Neuronal stem cell (in vitro differentiated cells): ENCODE measurements around the gene USP32.
"Not testable (repeated sequence)": the region's sequence is repeated elsewhere in the genome, so short reads cannot be mapped to it uniquely, and the experiment has no call there.

Experiments used
- DNase-seq: peaks from one replicate; pipeline ENCODE4 v3.0.0-alpha.2; 2013; ENCODE audit warnings: low spot score
- H2AFZ ChIP-seq: one replicate; pipeline ENCODE4 v1.6.1; 2013; ENCODE audit warnings: mild to moderate bottlenecking, low read length, inconsistent platforms
- H2AK5ac ChIP-seq: 2 replicates; pipeline ENCODE4 v1.6.1; 2013; ENCODE audit warnings: low read depth, mild to moderate bottlenecking, inconsistent platforms, low read length, moderate library complexity, mixed read lengths
- H2BK120ac ChIP-seq: 2 replicates; pipeline ENCODE4 v1.6.1; 2013; ENCODE audit warnings: low read depth, mild to moderate bottlenecking, inconsistent platforms, low read length, moderate library complexity, mixed read lengths
- H2BK12ac ChIP-seq: one replicate; pipeline ENCODE4 v1.6.1; 2013; ENCODE audit warnings: low read length, inconsistent platforms
- H2BK15ac ChIP-seq: 2 replicates; pipeline ENCODE4 v1.6.1; 2013; ENCODE audit warnings: mild to moderate bottlenecking, low read length, inconsistent platforms, mixed read lengths
- H2BK5ac ChIP-seq: one replicate; pipeline ENCODE4 v1.6.1; 2013; ENCODE audit warnings: inconsistent platforms, mild to moderate bottlenecking, low read length, moderate library complexity
- H3K14ac ChIP-seq: one replicate; pipeline ENCODE4 v1.6.1; 2013; ENCODE audit warnings: low read length, inconsistent platforms
- H3K18ac ChIP-seq: 2 replicates; pipeline ENCODE4 v1.6.1; 2013; ENCODE audit warnings: low read length, inconsistent platforms
- H3K23ac ChIP-seq: 2 replicates; pipeline ENCODE4 v1.6.1; 2013; ENCODE audit warnings: low read depth, mild to moderate bottlenecking, mixed read lengths, low read length, inconsistent platforms; ENCODE audit not compliant: poor library complexity
- H3K27ac ChIP-seq: replicated peaks from 3 replicates; pipeline ENCODE4 v1.5.1; 2013; ENCODE audit warnings: low read length, inconsistent platforms
- H3K27me3 ChIP-seq, 3 experiments: 2 replicates each; pipeline ENCODE4 v1.6.1; 2013; ENCODE audit warnings: low read length in 3 of 3, mild to moderate bottlenecking in 2 of 3, inconsistent platforms in 1 of 3, low read depth in 1 of 3, mixed read lengths in 1 of 3, moderate library complexity in 1 of 3; ENCODE audit not compliant: control insufficient read depth in 3 of 3, insufficient read depth in 3 of 3
- H3K36me3 ChIP-seq, 2 donors: replicated peaks in 1 of 2; 2 replicates each; pipeline ENCODE4 v1.6.1; 2013; ENCODE audit warnings: low read length in 2 of 2; ENCODE audit not compliant: control insufficient read depth in 2 of 2, insufficient read depth in 2 of 2
- H3K4ac ChIP-seq: 2 replicates; pipeline ENCODE4 v1.6.1; 2013; ENCODE audit warnings: inconsistent platforms, mild to moderate bottlenecking, low read length, moderate library complexity
- H3K4me1 ChIP-seq, 2 donors: 1 replicate in 1 of 2; 2 replicates in 1 of 2; pipeline ENCODE4 v1.6.1; 2013; ENCODE audit warnings: low read length in 2 of 2, low read depth in 1 of 2; ENCODE audit not compliant: control insufficient read depth in 2 of 2, insufficient read depth in 1 of 2
- H3K4me2 ChIP-seq: one replicate; pipeline ENCODE4 v1.6.1; 2013; ENCODE audit warnings: mild to moderate bottlenecking, low read length, inconsistent platforms; ENCODE audit not compliant: insufficient read depth, poor library complexity, severe bottlenecking
- H3K4me3 ChIP-seq, 2 donors: 2 replicates each; pipeline ENCODE4 v1.5.1; 2013; ENCODE audit warnings: low read length in 2 of 2, mild to moderate bottlenecking in 2 of 2, inconsistent platforms in 1 of 2, moderate library complexity in 1 of 2
- H3K79me1 ChIP-seq: one replicate; pipeline ENCODE4 v1.6.1; 2013; ENCODE audit warnings: low read depth, mild to moderate bottlenecking, inconsistent platforms, low read length, moderate library complexity
- H3K9ac ChIP-seq: one replicate; pipeline ENCODE4 v1.6.1; 2013; ENCODE audit warnings: mild to moderate bottlenecking, low read depth, low read length, inconsistent platforms; ENCODE audit not compliant: poor library complexity
- H3K9me3 ChIP-seq, 2 donors: replicated peaks in 1 of 2; 2 replicates each; pipeline versions ENCODE3 to v1.6.1; 2013; ENCODE audit warnings: low read length in 2 of 2, mild to moderate bottlenecking in 2 of 2, inconsistent platforms in 1 of 2, low read depth in 1 of 2, mixed read lengths in 1 of 2, moderate library complexity in 1 of 2; ENCODE audit not compliant: control insufficient read depth in 2 of 2, insufficient read depth in 1 of 2
- H4K8ac ChIP-seq: one replicate; pipeline ENCODE4 v1.6.1; 2013; ENCODE audit warnings: low read depth, mild to moderate bottlenecking, inconsistent platforms, low read length, moderate library complexity
- H4K91ac ChIP-seq: one replicate; pipeline ENCODE4 v1.6.1; 2013; ENCODE audit warnings: low read length, low read depth, mild to moderate bottlenecking, inconsistent platforms; ENCODE audit not compliant: poor library complexity
- WGBS, 2 donors: extraction: QIAGEN DNeasy Blood & Tissue Kit; methylation state at CpG; one replicate each; pipeline ENCODE4 v1.1.7; 2013; ENCODE audit warnings: missing lambda C conversion rate in 2 of 2, mixed read lengths in 1 of 2; ENCODE audit not compliant: insufficient read length in 2 of 2, insufficient replicate concordance in 1 of 2; ENCODE audit errors: extremely low coverage in 2 of 2; 5-methylcytosine and 5-hydroxymethylcytosine counted together

USP32 gene

DNA sequence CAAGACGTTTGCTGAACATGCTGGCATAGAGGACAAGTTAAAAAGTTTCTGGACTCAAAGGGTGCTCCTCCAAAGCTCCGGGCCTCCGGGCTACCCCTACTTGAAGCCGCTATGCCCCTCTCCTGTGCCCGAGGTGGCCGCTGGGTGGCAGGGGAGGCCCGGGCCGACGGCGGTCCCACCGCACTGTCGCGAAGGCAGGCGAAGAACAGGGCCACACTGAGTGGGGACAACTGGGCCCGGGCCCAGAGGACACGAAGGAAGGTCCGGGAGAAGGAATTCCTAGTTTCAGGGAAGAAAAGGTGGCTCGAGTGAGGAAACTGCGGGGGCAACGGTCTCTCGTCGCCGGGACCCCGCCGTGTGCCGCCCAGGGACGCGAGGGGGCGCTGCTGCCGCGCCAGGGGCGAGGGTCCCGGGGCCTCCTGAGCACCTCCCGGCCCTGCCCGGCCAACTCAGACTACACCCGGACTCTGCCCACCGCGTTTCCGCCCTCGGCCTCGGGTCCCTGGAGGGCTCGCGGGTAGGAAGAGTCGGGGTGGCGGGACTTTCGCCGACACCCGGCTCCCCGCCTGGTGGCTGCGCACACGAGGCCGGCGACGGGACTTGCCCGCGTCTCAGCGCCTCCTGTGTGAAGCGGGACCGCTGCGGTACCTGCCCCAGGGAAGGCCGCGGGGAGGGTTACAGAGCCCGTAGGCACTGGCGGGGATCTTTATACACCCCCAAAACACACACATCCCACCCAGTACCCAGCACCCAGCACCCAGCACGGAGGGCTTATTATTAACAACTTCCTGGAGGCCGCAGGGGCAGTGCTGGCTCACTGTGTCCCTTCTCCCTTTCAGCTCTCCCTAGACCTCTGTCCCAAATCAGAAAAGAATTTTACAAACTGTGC, 29.6 kb upstream of the USP32 start:
- Histone ChIP-seq H4K8ac (peak overlapping the region; percentile 82), H3K18ac (peak overlapping the region; percentile 97), H3K9me3 (no peaks in the 10 kb centered on the region), H3K14ac (peak overlapping the region; percentile 84), H2BK5ac (peak overlapping the region; percentile 53), H2AFZ (peak overlapping the region; percentile 91), H3K36me3 (no peaks in the 10 kb centered on the region), H3K27me3 (peaks cover 0 to 5% (median 2%) of the 10 kb centered on the region in 3 experiments), H3K23ac (peak overlapping the region; percentile 73), H3K4ac (no peak overlapping the region), H2BK12ac (peak overlapping the region; percentile 97), H2BK120ac (peak overlapping the region; percentile 72), H3K4me1 (peaks cover 3 to 5% of the 10 kb centered on the region in 2 donors), H3K27ac (peak overlapping the region; percentile 73), H2BK15ac (peak overlapping the region; percentile 98), H3K4me2 (peak overlapping the region; percentile 83), H3K4me3 (peak overlapping the region; percentile 34 to 81), H2AK5ac (peak overlapping the region; percentile 52), H3K9ac (peak overlapping the region; percentile 70), H3K79me1 (no peaks in the 10 kb centered on the region), H4K91ac (peak overlapping the region; percentile 72)
- peak; percentile 68 for DNase-seq
- WGBS, 2 donors, result no CpG with 5 or more reads among the region's 66 CpGs

DNA sequence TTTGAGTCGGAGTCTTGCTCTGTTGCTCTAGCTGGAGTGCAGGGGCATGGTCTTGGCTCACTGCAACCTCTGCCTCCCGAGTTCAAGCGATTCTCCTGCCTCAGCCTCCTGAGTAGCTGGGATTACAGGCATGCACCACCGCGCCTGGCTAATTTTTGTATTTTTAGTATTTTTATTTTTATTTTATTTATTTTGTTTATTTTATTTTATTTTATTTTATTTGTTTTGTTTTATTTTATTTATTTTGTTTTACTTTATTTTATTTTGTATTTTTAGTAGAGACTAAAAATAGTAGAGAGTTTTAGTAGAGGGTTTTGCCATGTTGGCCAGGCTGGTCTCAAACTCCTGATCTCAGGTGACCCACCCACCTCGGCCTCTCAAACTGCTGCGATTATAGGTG, 27.9 kb upstream of the USP32 start:
- H2BK15ac ChIP-seq, H3K4me3 ChIP-seq, H3K4me1 ChIP-seq, H2BK12ac ChIP-seq, DNase-seq, H3K27me3 ChIP-seq, H3K9me3 ChIP-seq, H4K8ac ChIP-seq, H3K79me1 ChIP-seq, H3K4me2 ChIP-seq, H3K23ac ChIP-seq, H3K14ac ChIP-seq, H2BK5ac ChIP-seq, H2AK5ac ChIP-seq, H3K18ac ChIP-seq, H3K27ac ChIP-seq, H3K36me3 ChIP-seq, H2BK120ac ChIP-seq, H2AFZ ChIP-seq, H3K4ac ChIP-seq, H4K91ac ChIP-seq, H3K9ac ChIP-seq: not testable (repeated sequence)
- WGBS, 2 donors, result no CpG with 5 or more reads among the region's 7 CpGs

DNA sequence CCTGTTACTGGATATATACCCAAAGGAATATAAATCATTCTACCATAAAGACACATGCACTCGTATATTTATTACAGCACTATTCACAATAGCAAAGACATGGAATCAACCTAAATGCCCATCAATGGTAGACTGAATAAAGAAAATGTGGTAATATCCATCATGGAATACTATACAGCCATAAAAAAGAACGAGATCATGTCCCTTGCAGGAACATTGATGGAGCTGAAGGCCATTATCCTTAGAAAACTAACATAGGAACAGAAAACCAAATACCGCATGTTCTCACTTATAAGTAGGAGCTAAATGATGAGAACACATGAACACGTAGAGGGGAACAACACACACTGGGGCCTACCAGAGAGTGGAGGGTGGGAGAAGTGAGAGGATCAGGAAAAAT, 27.1 kb upstream of the USP32 start:
- H3K79me1 ChIP-seq, H3K4me2 ChIP-seq, H2BK15ac ChIP-seq, H3K27me3 ChIP-seq, H2BK5ac ChIP-seq, H2AFZ ChIP-seq, DNase-seq, H2BK12ac ChIP-seq, H3K27ac ChIP-seq, H3K36me3 ChIP-seq, H3K4me1 ChIP-seq, H4K91ac ChIP-seq, H3K4ac ChIP-seq, H3K4me3 ChIP-seq, H3K18ac ChIP-seq, H4K8ac ChIP-seq, H3K9ac ChIP-seq, H3K14ac ChIP-seq, H3K23ac ChIP-seq, H2BK120ac ChIP-seq, H3K9me3 ChIP-seq, H2AK5ac ChIP-seq: not testable (repeated sequence)
- no CpG with 5 or more reads among the region's 4 CpGs for WGBS, 2 donors

DNA sequence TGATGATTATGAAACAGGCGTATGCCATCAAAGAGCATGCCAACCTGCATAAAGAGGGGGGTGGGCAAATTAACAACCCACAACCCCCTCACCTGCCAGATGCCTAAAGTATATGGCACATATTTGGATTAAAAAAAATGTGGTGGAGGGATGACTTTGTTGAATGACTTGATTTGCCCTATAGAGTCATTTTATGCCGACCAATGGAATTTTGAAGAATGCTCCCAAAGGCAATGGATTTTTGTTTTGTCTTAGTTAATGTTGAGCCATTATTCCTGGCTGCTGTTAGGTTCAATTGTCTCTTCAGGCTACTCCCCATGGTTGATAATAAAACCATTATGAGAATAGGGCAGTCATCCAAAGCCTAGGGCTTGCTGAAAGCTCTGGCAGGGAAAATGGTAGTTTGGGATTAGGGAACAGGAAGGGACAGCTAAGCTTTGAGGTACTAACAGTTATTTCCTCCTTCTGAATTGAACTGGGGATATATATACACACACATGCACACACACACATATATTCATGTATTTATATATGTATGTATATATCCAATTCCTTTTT, 24.5 kb upstream of the USP32 start:
- no peak overlapping the region for H3K4ac ChIP-seq
- no peak overlapping the region for H3K14ac ChIP-seq
- no peak overlapping the region for H3K27ac ChIP-seq
- H3K27me3 ChIP-seq, result peaks cover 0 to 3% (median 0%) of the 10 kb centered on the region in 3 experiments
- no peaks in the 10 kb centered on the region for H3K79me1 ChIP-seq
- H2BK15ac ChIP-seq, result no peak overlapping the region
- no peak overlapping the region for H2AK5ac ChIP-seq
- H3K23ac ChIP-seq, result no peak overlapping the region
- no peak overlapping the region for H4K91ac ChIP-seq
- H2AFZ ChIP-seq, result no peak overlapping the region
- no peak overlapping the region for H4K8ac ChIP-seq
- DNase-seq, result no peak
- H2BK120ac ChIP-seq, result no peak overlapping the region
- no peak overlapping the region for H2BK12ac ChIP-seq
- H3K4me3 ChIP-seq, result no peak overlapping the region
- H3K9ac ChIP-seq, result no peak overlapping the region
- no peak overlapping the region for H2BK5ac ChIP-seq
- H3K9me3 ChIP-seq, result no peaks in the 10 kb centered on the region
- no peak overlapping the region for H3K18ac ChIP-seq
- no CpG with 5 or more reads among the region's 2 CpGs for WGBS, 2 donors
- no peaks in the 10 kb centered on the region for H3K4me1 ChIP-seq
- no peak overlapping the region for H3K4me2 ChIP-seq
- no peaks in the 10 kb centered on the region for H3K36me3 ChIP-seq
